GM15510 (cell line): ENCODE data around the gene LDAF1.

Experiments
- POLR2A ChIP-seq: IDR thresholded peaks from 3 replicates; pipeline ENCODE4 v1.6.1; 2011; ENCODE audit warnings: borderline replicate concordance; ENCODE audit not compliant: insufficient read length; ENCODE audit errors: extremely low read depth

LDAF1 gene

DNA sequence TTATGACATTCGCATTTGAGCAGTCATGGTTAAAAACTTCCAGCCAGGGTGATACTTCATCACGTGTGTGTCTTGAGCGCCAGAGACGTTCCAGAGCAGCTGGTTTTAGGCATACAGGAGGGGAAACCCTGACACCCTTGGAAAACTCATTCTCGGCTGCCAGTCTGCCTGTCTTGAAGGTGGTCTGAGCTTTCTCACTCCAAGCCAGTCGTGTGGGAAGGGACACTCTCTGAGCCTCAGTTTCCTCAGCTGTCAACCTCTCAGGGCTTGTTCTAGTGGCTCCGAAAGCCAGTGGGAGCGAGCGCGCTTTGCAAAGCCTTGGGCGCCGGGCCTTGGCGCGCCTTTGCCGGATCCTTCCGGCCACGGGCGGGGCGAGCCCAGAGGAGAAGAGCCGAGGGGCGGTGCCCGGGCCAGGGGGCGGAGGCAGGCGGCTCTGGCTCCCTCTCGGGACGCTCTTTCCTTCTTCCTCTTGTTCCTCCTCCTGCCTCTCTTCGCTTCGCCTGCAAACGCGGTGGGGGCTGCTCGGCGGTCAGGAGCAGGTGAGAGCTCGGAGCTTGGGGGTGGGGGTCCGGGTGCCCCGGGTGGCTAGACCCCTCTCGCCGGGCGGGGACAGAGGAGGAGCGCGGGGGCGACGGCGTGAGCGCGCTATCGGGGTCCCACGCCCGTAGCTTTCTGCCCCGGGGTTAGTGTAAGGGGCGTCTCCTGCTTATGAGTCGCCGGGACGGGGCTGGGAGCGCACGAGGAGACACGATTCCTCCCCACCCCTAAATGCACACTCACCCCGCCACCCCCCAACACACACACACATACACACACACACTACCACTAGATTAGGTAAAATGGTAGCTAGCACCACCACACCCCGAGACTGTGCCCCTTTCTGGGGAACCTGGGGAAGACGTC is at the start of gene LDAF1:
TSS of gene LDAF1 (plus strand) at position 467 of the 903 bp plus-strand sequence. CDS start 2,509 bp downstream, outside the sequence.
- no peak for TF ChIP-seq POLR2A

DNA sequence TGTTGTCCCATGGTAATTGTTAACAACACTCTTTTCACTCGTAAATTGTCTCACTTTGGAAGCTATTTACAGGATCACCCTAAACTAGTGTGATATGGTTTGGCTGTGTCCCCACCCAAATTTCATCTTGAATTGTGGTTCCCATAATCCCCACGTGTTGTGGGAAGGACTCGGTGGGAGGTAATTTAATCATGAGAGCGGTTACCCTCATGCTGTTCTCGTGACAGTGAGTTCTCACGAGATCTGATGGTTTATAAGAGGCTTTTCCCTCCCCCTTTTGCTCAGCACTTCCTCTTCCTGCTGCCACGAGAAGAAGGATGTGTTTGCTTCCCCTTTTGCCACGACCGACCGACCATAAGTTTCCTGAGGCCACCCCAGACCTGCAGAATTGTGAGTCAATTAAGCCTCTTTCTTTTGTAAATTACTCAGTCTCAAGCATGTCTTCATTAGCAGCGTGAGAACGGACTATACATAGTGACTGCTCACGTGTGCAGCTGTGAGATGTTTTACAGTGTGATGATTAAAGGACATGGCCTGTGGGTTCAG is 42.3 kb upstream of the LDAF1 start:
- no peak for TF ChIP-seq POLR2A

DNA sequence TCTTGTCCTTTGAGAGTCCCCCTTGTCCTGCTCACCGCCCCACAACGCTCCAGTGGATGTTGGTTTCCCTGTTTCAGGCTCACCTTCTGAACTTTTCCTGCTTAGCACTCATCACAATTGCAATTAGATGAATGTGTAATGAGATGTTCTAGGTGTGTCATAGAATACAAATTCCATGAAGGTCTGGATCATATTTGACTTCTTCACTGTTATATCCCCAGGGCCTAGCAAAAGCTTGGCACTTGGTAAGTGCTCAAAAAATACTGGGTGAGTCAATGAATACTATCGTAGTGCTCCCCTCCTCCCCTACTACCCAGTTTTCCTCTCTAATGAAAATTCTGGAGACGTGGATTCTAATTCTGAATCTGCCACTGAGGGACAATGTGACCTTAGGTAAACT is 40.9 kb upstream of the LDAF1 start:
- TF ChIP-seq POLR2A = no peak

DNA sequence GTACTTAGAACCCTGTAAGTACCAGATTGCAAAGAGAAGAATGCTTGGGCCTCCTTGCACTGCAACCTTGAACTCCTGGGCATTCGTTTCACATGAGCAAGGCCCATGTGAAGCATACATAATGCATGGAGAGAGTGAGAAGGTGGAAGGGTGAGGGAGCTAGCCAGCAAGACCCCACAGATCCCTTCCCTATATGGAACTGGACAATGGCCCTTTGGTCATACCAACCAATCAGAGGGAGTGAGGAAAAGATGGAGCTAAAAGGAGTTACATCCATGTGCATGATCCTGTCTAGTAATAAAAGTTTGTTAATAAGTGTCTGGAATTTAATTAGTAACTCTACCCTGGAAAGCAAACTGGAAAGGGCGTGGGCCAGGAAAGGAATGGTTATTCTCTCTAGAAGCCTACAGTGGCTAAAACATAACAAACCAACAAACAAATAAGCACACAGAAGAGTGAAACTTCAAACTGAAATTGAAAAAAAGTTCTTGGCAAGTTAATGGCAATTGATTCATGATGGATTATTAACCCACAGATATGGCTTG is 37.4 kb upstream of the LDAF1 start:
- no peak for TF ChIP-seq POLR2A

DNA sequence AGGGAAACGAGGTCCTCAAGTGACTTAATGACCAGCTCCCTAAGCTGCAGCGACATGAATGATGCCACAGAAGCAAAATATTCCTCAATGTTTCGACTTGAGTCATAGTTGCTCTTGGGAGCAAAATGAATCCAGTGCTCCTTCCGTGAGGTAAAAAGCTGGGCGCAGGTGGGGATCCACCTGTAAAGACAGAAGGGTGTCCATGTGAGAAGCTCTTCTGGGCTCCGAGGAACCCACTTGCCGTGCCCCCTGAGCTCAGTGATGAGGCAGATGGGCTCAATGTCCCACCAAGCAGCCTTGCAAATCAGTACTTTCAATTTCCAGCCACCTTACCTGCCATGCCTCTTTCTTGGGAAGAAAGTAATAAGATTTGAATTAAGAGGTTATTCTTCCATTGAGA is 33.3 kb upstream of the LDAF1 start:
- TF ChIP-seq POLR2A = no peak

DNA sequence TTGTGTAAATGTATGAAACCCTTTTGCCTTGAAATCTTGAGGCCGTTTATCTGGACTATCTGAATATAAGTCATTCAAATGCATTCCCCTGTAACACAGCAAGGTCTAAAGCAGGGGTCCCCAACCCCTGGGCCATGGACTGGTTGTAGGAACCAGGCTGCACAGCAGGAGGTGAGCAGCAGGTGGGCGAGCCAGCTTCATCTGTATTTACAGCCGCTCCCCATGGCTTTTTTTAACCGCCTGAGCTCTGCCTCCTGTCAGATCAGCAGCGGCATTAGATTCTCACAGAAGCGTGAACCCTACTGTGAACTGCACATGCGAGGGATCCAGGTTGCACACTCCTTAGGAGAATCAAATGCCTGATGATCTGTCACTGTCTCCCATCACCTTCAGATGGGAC is 32.0 kb upstream of the LDAF1 start:
- TF ChIP-seq POLR2A = no peak

DNA sequence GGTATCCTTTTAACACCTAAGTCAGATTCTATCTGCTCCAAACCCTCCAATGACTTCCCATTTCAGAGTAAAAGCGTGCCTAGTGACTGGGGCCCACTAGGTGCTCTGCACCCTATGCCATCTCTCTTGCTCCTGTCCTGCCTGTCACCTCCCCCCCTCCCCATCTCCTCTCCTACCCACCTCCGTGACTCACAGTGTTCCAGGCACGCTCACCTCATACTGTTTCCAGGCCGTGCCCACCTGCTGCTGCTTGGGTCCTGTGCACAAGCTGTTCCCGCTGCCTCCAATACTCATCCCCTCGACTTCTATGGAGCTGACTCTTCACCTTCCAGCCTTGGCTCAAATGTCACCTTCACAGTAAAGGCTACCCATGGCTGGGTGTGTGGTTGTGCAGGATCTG is 29.5 kb upstream of the LDAF1 start:
- TF ChIP-seq POLR2A = no peak

DNA sequence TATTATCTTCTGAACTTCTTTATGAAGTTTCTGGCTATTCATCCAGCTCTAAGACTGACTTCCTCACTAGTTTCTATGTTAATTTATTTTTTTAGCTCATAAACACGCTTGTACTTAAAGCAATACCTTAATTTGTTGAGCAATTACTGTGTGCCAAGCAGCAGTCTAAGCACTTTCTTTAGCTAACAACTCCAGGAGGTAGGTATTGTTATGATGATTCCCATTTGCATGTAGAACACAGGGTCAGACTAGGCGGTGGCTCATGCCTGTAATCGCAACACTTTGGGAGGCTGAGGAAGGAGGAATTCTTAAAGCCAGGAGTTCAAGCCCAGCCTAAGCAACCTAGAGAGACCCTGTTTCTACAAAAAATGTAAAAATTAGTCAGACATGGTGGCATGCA is 27.7 kb upstream of the LDAF1 start:
- no peak for TF ChIP-seq POLR2A

DNA sequence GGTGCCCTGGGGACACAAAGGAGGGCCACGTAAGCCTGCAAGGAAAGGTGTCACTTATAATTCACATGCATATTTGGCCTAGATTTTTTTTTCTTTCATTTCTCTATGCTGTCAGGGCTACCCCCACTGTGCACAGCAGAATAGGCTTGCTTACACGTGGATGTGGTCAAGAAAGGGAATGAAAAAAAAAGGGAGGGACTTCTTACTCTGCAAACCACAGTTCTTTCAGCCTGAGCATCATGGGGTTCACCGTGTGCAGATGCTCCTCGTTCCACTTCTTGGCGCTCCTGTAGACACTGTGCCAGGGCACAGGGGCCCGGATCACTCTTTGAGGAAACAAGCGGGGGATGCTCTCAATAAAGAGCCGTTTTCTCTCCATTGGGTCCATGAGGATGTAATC is 24.4 kb upstream of the LDAF1 start:
- no peak for TF ChIP-seq POLR2A

DNA sequence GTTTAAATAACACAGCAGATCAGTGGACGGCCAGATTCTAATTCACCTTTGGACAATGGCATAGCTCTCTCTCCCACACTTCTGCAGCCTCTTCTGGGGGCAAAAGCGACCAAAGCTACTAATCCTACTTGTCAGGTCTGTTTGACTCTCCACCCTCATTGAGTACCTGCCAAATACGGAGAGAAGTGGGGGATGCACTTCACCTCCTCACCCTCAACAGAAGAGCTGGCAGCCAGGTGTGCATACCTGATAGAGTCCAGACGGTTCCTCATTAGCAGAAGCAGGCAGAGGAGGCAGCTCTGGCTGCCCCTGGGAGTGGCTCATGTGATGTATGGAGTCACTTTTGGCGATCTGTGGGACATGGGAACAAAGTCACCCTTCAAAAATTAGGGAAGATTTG is 12.7 kb upstream of the LDAF1 start:
- TF ChIP-seq POLR2A = no peak

DNA sequence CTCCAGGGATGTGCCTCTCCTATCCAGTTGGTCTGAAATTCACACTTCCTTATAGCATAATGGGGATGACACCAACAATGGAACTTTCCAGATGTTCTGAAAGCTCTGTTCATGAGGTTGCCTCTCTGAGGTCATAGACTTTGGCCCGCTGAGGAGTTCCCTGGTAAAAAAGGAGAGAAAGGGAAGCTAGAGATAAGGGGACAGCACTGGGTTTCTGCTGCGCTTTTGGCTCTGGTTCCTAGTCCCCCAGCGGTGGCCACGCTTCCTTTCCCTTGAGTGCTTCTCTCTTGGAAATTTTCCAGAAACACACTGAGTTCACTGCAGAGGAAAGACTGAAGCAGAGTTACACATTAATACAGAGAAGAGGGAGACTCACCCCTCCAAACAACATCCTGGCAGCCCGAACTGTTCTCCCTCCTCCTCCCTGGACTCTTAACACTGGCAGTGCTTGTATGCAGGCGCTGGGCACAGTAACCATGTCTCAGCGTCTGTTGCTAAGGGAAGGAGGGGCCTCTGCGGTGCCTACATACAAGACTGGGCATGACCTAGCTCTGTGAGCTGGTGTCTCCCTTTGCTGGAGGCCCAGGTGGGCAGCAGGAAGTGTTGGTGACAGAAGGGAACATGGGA is 8.0 kb upstream of the LDAF1 start, which contains the start of gene DNAH3:
TSS of gene DNAH3 (minus strand) at position 472 of the 627 bp plus-strand sequence. CDS start 527 bp downstream, outside the sequence.
- TF ChIP-seq POLR2A = no peak

DNA sequence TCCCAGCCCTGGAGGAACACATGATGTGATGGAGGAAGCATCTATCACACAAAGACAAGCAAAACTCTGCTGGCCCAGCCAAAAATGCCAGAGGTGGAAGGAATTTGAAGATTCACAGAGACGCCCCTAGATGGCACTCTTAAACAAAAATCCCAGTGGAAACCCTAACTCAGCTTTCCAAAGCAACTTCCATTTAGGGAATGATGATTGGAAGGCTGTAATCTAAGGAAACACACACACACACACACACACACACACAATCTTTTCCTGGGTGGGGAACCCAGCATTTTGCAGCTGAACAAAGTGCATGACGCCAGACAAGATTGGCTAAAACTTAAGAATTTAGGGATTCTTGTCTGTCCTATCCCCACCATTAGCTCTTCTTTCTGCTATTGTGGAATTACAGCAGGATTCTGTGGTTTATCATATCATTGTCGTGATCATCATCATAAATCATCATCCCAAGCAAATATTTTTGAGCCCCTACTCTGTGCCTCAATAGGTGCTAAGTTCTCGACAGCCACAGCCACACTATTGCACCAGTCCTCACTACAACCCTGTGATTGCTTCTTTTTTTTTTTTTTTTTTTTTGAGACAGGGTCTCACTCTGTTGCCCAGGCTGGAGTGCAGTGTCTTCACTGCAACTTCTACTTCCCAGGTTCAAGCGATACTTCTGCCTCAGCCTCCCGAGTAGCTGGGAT is 1.6 kb upstream of the LDAF1 start:
- TF ChIP-seq POLR2A = no peak

DNA sequence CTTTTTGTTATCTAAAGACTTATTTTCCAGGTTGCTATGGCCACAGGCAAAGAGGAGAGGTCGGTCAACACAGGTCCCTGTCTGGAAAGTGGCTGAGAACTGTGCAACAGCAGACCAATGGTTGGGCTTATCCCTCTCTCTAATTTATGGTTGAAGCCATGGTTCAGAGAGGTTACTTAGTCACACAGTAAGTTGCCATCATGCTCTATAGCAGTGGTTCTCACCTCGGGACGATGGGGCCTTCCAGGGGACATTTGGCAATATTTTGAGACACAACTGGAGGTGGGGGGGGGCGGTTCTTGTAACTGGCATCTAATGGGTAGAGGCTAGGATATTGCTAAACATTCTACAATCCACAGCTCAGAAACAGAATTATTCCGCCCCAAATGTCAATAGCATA is 842 bp upstream of the LDAF1 start:
- no peak for TF ChIP-seq POLR2A

DNA sequence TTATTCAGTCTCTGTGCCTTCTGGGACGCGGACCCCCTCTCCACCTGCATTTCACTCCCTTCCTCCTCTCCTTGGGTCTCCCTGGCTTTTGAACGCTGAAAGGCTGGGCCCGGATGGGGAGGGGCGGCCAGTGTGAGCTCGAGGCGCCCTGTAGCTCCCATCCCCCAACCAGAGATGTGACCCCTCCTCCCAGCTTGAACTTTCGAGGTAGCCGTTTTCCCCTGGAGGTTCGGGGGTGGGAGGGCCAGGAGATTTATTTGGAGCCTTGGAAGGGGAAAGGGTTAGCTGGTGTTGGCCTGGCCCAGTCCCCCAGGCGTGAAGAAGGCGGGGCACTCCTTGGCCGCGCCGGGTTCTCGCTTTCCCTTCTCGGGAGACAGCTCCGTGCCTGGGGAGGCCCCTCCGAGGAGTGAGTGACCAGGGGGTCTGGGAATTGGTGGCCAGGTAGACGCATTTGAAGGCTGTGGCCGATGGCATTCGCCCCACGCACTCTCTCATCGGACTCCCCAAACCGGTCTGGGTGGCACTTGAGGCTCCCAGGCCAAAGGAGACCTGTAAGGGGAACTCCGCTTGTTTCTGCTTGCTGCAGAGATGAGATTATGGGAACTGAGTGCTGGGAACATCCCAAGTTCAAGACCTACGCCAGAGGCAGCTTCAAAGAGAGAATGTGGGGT is 942 bp downstream of the LDAF1 start:
- no peak for TF ChIP-seq POLR2A
